ENCODE measurements around the gene OLFML1. TPM values are rescaled to one million over a fixed set of nuclear protein-coding genes. Genes with fewer than 3 reads are reported as not detected.

Gene OLFML1
- total RNA-seq, 1 donor from 2014 or later, result 10.7 TPM

- intact Hi-C loops (cut with DNase I), result no loop called here
- no peak overlapping the region for H3K4me3 ChIP-seq
- H3K27me3 ChIP-seq, result no peaks in the 10 kb centered on the region
- no peak for TF ChIP-seq CTCF (IDR thresholded peaks at IDR 0.05)
- H3K36me3 ChIP-seq, result no peaks in the 10 kb centered on the region
- H3K9me3 ChIP-seq, result no peaks in the 10 kb centered on the region
- DNase-seq (ENCODE audit: low spot score in 2 of 2), result no peak
- no peaks in the 10 kb centered on the region for H3K4me1 ChIP-seq
- no peak overlapping the region for H3K27ac ChIP-seq
Measured at GRCh38 chr11:7449841-7450214, 35.5 kb upstream of the OLFML1 start.

DNA sequence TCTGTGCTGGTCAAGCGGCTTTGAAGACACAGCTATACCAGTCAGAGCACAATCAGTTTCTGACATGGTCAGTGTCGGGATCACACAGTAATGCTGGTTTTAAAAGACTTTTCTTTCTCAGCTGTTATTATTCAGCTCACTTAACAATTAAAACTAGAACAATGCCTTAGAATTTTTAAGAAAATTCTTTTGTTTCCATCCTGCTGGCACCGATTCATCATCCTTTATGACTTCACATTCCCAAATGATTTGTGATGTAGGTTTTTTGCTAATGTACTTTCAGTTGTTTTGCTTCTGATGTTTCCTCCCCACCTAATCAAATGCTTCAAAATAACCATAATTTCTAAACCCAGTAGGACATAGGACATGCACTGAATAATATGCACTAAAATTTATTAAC lies 34.5 kb upstream of the OLFML1 start:
- no peaks in the 10 kb centered on the region for H3K27me3 ChIP-seq
- H3K4me3 ChIP-seq, result no peak overlapping the region
- no peaks in the 10 kb centered on the region for H3K4me1 ChIP-seq
- no peak for TF ChIP-seq CTCF (IDR thresholded peaks at IDR 0.05)
- H3K27ac ChIP-seq, result no peak overlapping the region
- intact Hi-C loops (cut with DNase I), result no loop called here
- no peaks in the 10 kb centered on the region for H3K36me3 ChIP-seq
- H3K9me3 ChIP-seq, result no peaks in the 10 kb centered on the region
- DNase-seq (ENCODE audit: low spot score in 2 of 2), result no peak

GRCh38 chr11:7451520-7451919 lies 33.8 kb upstream of the OLFML1 start:
- no peak overlapping the region for H3K4me3 ChIP-seq
- H3K27ac ChIP-seq, result no peak overlapping the region
- intact Hi-C loops (cut with DNase I), result no loop called here

DNA sequence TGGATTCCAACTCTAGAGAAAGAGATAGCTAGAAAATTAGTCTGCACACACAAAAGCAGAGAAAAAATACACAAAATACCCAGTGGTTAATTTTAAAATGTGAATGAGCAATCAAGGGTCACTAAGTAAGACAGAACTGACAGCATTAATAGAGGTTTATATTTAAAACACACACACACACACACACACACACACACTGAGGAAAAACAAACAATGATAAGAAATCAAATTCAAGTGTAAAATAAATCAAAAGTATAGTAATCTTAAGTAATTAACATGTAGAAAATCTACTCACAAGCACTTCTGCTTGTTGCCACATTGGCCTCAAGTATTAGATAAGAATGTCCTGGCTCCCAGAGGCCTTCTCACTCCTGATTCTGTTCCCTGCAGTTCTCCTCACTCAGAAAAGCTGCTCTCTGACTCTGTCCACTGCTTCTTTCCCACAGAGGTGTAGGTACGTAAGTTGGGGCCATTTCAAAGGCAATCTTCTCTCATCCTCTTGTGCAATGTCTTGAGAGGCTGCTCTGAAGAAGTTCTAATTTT lies 33.3 kb upstream of the OLFML1 start:
- H3K36me3 ChIP-seq, result no peaks in the 10 kb centered on the region
- no peak overlapping the region for H3K27ac ChIP-seq
- H3K4me3 ChIP-seq, result no peak overlapping the region
- no peaks in the 10 kb centered on the region for H3K9me3 ChIP-seq
- no peaks in the 10 kb centered on the region for H3K4me1 ChIP-seq
- TF ChIP-seq CTCF (IDR thresholded peaks at IDR 0.05), result no peak
- intact Hi-C loops (cut with DNase I), result no loop called here
- H3K27me3 ChIP-seq, result no peaks in the 10 kb centered on the region
- no peak for DNase-seq (ENCODE audit: low spot score in 2 of 2)

More at GRCh38 chr11:7451520-7451919, 33.8 kb upstream of the OLFML1 start:
- no peak for TF ChIP-seq CTCF (IDR thresholded peaks at IDR 0.05)
- H3K9me3 ChIP-seq, result no peaks in the 10 kb centered on the region
- DNase-seq (ENCODE audit: low spot score in 2 of 2), result no peak
- no peaks in the 10 kb centered on the region for H3K27me3 ChIP-seq
- no peaks in the 10 kb centered on the region for H3K36me3 ChIP-seq
- no peaks in the 10 kb centered on the region for H3K4me1 ChIP-seq

DNA sequence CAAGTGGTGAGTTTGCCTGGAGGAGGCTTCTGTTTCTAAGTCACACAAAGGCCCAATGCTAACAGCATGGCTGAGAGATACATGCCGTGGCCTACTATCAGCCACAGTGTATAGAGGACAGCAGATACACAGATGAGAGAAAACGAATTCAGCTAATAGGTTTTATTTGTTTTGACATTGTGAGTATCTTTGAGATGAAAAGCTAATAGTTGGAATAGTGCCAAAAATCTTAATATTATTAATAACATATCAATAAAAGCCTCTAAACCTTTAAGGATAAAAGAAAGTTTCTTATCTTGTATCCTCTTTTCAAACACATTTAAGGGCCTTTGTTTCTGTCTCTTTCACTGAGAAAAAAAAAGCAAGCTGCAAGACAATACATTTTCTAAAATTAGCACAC lies 30.5 kb upstream of the OLFML1 start:
- Histone ChIP-seq H3K4me1 (no peaks in the 10 kb centered on the region), H3K4me3 (no peak overlapping the region), H3K36me3 (no peaks in the 10 kb centered on the region), H3K27ac (no peak overlapping the region), H3K9me3 (no peaks in the 10 kb centered on the region), H3K27me3 (no peaks in the 10 kb centered on the region)
- DNase-seq (ENCODE audit: low spot score in 2 of 2), result no peak
- TF ChIP-seq CTCF (IDR thresholded peaks at IDR 0.05), result no peak
- intact Hi-C loops (cut with DNase I), result no loop called here

DNA sequence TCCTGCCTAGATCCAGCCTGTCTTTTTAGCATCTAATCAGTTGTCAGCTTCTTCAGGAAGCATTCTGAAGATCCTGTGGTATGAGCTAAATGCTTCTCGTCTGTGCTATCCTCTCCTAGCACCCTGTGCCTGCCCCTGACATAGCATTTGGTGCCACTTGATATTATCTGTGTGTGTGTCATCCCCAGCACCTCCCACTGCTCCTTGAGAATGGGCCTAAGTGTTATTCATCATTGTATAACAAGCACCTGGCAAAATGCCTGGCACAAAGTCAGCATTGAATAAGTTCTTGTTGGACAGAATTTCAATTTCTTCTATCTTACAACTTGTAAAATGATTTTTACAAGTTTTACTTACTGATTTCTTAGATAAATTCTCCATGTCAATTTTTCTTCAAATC lies 28.1 kb upstream of the OLFML1 start:
- DNase-seq (ENCODE audit: low spot score in 2 of 2), result no peak
- no peaks in the 10 kb centered on the region for H3K4me1 ChIP-seq
- no peak overlapping the region for H3K4me3 ChIP-seq
- intact Hi-C loops (cut with DNase I), result no loop called here
- H3K27ac ChIP-seq, result no peak overlapping the region
- no peaks in the 10 kb centered on the region for H3K9me3 ChIP-seq
- no peaks in the 10 kb centered on the region for H3K27me3 ChIP-seq
- no peaks in the 10 kb centered on the region for H3K36me3 ChIP-seq
- TF ChIP-seq CTCF (IDR thresholded peaks at IDR 0.05), result no peak
